Medulla oblongata (tissue), 1 donor: ENCODE measurements around the gene NTMT1.

Source experiments
- DNase-seq: peaks from one replicate; pipeline ENCODE4 v3.0.0-alpha.2; 2015; ENCODE audit errors: extremely low spot score

NTMT1 gene

DNA sequence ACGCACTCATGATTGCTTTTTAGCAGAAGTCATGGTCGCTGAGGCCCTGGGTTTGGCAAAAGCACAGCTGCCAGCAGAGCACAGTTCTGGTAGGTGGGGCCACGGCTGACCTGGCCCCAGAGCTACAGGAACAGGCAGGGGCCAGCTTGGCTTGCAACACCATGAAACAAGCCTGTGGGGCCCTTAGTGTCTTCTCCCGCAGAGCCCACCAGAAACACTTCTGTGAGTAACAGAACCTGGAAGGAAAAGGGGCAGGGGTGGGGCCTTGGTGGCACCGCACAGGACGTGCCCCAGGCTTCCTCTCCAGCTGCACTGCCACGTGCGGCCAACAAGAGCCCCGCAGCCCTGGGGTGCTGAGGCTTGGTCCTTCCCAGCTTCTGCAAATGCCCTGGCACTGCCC lies 11.1 kb downstream of the NTMT1 start:
- no peak for DNase-seq

DNA sequence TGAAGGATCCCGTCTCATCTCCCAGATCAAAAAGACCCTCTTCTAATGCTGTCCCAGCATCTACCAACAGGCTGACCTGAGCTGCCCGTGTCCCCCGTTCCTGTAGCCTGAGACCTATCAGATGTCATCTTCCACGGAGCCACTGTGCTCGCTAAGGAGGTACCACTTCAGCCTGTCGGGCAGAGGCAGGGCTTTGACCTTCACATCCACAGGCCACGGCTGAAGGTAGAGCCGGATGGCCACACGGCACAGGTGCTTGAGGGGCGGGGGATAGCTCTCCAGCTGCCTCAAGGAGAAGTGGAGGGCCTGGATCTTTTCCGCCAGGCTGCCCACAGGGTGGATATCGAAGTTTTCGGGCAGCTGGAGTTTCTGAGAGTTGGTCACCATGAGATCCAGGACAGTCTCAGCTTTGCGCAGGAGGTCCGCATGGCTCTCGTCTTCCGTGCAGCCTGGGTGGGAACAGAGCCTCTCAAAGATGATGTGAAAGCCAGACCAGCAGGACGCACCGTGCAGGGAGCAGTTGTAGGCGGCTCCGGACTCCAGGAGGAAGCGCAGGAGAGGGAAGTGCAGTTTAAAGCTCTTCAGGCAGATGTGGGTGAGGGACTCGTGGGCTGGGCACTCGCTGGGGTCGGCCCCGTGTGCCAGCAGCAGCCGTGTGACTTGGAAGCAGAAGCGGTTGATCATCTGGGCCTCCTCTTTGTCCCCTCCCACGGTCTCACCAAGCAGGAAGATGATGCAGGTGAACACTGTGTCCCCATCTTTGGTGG lies 11.9 kb downstream of the NTMT1 start:
- DNase-seq = no peak

DNA sequence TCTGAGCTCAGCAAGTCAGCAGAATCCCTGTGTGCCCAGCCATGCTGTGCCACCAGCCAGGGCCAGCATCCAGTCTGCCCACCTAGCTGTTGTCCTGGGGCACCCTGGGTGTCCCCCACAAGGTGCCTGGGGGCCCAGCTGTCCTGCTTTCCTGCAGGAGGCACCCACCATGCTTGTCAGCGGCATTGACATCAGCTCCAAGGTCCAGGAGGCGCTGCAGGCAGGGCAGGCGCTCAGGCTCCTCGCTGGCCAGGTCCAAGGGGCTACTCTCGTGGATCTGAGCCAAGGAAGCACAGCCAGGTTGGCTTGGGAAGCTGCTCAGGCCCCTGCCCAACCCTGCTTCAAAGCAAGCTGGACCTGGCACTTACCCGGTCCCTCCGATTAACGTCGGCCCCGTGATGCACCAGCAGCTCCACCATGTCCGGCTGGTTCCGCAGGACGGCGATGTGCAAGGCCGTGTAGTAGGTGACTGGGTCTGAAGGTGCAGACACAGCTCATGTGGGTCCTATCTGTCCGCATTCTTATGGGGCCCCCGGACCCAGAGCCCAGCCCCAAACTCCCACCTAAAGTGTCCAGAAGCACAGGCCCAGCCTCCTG lies 13.2 kb downstream of the NTMT1 start:
- no peak for DNase-seq

DNA sequence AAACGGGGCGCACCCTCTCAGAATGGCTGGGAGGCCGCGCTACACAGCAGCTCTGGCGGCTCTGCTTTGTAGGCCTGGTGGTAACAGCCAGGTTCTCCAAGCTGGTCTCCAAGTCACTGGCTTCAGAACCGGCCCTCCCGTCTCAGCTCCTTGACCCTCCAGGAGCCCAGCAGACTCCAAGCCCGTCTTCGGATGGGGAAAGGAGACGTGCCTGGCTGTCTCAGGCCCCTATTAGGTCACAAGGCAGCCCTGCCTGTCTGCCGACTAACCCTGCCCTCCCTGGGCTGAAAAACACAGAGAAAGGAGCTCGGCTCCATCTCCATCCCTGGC lies 13.8 kb downstream of the NTMT1 start:
- DNase-seq = no peak

DNA sequence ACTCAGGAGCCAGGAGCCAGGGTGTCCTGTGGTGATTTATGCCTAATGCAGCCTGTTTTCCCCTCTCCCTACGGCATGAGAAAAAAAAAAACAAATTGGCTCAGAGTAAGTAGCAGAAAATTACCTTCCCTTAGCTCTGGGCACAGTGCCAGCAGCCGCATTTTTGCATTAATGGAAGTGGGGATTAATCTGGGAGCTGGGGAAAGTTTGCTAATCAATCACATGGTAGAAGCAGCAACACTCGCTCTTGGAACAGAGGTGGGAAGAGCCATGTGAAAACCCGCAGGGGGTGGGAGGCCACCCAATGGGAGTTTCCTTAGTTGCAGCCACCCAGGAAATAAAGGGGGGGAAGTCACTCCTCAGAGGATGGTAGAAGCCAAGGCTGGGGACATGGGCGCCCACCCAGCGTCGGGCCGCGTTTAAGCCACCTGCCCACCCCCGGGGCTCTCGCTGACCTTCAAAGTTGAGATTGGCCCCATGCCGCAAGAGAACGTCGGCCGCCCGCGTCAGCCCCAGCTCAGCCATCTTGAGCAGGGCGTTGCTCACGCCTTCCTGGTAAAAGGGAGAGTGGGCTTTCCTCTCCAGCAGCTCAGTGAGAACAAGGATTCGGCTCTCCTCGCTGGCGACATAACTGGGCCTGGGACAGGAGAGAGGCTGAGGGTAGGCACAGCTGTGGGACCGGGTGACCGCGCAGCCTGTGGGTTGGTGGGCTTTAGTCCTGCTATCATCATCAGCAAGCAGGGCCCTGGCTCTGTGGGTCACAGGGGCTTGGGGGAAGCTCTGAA lies 14.3 kb downstream of the NTMT1 start:
- DNase-seq = peak; percentile 60

DNA sequence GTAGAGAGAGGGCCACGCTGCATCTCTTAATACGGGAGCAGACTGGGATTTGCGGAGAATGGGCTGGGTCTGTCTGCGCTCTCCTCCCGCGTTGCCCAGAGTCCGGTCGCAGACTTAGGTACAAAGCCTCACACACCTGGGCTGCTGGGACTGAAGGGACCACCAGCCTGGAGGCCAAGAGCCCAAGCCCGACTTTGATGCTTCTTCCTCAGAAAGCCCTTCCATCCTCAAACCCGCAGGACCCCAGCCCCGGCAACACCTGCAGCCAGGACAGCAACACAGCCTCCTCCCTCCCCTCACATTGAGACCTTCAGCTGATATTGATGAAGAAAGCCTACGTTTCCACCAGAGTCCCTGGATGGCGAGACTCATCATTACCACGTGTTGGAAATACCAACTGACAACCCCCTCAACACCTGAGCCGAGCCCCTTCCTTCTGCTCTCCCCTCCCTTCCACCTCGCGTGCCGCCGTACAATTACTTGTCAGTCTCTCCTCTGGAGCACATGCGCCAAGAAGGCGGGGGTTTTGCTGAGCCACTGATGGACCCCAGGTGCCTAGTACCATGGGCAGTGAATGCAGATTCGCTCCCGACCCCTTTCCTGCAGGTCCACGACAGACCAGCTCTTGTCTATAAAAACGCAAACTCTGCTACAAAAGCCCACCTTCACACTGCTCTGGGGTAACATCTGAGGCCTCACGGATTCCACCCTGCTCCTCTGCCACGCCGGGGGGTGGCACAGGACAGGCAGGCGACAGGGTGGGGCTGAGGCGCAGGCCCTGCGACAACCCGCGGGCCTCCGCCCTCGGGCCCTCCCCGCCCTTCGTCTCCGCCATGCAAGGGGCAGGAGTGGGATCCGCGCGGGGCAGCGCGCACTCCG lies 15.1 kb downstream of the NTMT1 start:
- no peak for DNase-seq

DNA sequence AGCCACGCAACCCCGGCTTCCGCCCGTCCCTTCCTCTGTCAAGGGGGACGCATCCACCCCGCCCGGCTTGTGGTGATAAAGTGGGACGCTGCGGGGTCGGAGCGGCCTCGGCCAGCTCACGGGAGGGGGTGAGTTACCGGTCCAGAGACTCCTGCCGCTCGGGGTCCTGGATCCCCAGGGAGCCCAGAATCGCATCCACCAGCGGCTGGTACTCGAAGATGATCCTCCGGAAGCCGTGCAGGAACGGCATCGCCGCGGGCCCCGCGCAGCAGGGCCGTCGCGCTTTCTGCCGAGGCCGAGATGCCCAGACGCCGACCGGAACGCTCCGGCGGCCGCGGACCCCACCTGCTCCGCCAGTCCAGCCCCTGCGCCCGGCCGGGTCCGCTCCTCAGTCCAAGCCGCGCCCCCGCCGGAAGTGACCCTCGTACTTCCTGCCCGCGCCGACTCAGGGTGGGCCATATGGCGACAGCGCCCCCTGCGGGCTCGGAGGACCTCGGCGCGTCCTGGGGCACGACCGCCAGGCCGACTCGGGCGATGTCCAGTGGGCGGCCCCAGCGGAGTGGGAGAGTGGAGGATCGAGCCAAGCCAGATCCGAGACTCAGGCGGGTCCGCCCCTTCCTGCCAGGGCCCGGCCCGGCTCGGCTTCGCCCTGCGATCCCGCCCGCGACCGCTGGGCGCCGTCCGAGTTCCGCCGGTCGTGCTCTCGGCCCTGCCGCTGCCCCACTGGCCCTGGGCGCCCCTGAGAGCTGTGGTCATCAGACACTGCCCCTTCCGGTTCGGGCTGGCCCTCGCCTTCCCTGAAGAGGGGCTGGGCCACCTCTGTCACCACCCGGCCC lies 16.0 kb downstream of the NTMT1 start, which contains the start of gene ASB6:
ASB6 (minus strand) TSS at position 402 of the 836 bp plus-strand sequence; CDS start at position 250, 152 bp downstream.
- peak; percentile 96 for DNase-seq

DNA sequence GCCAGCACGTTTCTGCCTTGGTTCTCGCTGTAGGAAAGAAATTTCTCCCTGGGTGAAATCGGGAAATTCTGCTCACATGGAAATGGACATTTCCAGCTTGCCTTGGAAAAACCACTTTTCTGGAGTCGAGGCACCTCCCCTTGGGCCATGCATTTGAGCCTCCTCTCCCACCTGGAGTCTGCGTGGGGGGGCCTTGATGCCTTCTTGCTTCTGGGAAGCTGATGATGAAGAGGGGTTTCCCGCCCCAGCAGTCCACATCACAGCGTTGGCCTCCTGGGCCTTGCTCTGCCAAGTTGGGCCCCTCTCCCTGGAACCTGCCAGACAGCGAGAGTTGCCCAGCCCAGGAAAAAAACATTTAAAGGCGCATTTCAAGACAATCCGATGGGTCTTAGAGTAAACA lies 17.7 kb downstream of the NTMT1 start:
- no peak for DNase-seq

DNA sequence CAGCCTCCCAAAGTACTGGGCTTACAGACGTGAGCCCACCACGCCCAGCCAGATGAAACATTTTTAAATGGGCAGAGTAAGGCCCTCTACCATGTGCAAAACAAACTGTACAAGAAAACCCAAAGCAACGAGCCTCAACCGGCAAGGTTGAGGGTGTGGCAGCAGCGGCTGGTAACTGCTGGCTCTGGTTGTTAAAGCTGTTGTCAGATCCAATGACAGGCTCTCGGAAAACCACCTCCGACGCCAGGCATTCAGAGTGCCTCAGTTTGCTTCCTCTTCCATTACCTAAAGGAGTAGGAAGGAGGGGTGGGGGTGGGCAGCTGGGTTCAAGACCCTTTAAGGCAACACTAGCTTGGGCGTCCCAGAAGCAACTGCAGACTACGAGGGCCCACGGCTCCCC lies 18.4 kb downstream of the NTMT1 start:
- no peak for DNase-seq

DNA sequence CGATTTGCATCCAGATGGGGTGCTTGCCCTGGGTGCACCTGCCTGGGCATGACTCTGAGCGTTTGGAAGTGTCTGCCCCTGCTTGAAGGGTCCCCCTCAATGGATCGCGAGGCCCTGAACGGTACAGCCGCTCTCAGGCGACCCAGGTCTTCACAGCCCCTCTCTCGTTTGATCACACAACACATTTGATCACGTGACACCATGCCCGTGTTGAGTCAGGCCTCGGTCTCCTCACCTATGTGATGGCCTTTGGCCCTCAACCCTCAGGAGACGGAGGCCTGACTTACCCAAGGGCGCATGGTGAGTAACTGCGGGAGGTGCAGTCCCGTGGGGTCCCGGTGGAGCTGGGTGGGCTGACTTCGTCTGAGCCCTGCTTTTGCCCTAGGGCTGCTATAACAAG lies 18.9 kb downstream of the NTMT1 start:
- no peak for DNase-seq

DNA sequence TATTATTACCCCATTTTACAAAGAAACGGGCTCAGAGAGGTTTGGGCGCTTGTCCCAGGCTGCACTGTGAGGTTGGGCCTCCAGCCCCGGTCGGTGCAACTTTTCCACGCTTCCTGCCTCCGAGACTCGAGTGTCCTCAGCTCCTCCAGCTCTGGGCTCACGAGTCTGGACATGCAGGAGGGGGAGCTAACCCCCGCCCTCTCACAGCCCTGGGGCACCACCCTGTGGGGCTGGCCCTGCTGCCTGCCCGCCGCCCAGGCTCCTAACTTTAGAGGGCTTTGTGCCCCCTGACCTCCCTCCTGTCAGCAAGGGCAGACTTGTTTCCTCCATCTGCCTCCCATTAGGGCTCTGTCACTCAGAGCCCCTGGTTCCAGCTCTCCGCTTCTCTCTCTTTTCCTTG lies 20.3 kb downstream of the NTMT1 start:
- no peak for DNase-seq

DNA sequence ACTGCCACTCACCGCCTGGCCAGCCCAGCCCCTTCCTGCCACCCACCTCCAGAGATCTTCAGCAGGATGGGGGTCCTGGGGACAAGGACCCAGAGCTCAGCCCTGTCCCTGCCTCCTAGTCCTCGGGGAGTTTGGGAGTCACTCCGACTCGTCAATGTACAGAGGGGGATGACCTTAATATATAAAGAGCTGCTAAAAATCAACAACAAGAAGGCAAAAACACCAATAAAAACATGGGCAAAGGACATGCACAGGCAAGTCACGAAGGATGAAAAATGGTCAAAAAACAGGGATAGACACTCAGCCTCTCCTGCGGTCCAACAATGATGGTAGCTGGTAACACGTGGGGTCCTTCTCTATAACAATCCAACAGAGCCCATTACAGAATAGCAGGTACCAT lies 20.7 kb downstream of the NTMT1 start:
- no peak for DNase-seq

DNA sequence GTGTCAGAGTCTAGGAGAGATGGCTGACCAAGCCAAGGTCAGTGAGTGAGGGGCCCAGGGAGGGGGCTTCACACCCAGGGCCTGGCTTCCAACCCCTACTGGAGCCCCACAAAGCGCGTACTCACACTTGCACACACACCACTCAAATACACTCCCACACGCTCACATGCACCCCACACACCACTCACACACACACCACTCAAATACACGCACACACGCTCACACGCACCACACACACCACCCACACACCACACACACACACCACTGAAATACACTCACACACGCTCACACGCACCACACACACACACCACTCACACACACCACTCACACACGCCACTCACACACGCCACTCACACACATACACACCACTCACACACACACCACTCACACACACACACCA lies 21.7 kb downstream of the NTMT1 start:
- no peak for DNase-seq

DNA sequence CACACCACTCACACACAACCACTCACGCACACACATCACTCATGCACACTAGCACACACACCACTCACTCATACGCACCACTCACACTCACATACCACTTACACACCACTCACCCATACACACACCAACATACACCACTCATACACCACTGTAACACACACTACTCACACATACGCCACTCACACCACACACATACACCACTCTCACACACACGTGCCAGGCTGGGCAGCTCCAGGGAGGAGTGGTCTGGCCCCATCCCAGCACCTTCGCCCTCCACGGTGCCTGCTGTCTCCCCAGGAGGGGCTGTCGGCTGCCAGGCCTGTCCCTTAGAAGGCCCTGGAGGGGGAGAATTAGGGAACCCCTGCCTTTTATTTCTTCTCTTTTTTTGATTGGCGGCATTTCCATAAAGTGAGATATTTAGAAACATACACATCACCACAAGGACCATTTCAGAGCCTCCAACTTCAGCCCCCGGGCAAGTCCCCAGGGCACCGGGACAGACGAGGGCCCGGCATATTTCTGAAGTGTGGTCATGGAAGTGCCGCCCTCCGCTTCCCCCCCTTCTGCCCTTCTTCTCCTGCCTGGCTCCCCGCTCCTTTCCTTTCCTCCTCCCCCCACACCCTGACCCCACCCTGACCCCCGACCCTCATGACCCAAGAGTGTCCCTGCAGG lies 22.3 kb downstream of the NTMT1 start:
- DNase-seq = no peak

DNA sequence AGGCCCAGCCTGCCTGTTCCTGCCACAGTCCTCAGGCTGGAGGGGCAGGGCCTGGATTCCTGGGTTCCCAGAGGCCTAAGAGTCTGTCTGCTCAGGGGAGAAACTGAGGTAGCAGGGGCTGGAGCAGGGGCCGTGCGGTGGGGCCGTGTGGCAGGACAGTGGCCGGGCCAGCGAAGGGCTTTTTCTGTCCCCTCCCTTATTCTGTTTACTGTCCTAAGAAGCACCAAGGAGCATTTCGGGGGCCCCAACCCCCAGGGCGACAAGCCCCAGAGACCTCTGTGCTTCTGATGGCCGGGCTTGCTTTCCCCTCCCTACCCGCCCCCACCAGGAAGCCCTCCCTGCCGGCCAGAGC lies 22.8 kb downstream of the NTMT1 start:
- DNase-seq = no peak

DNA sequence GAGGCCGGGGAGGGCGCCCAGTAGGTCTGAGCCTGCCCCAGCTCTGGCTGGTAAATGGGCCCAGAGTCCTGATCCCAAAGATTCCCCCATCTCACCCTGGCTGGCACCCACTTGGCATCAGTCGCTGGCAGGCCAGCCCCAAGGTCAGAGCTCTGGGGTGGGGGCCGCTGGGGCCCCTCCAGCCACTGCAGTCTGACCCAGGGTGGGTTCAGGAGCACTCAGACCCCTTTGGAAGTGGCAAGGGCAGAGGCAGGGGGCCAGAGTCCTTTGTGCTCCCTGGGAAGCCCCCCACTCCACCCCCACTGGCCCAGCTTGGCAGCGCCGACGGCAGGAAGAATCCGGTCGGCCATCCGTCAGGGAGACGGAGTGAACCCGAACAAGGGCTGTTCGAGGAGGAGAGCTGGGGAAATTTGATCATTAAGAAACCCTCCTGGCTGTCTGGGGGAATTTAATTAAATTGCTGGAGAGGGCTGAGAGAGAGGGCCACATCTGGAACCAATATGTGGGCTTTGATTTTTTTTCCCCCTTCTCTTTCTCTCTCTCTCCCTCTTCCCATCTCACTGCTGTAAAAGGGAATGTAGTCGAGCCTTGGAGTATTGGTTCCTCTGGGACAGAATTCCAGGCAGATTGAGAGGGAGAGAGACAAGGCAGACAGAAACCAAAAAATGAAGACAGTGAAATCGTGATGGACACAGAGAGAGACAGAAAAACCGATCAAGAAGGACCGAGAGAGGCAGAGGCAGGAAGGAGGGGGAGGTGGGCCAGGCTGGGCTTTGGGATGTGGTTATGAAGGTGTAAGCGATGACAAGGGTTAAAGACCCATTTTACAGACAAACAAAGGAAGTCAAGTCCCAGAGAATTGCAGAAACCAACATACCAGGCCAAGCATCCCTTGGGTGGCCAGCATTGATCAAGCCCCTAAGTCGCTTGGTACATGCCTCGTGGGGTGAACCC lies 24.0 kb downstream of the NTMT1 start:
- no peak for DNase-seq

DNA sequence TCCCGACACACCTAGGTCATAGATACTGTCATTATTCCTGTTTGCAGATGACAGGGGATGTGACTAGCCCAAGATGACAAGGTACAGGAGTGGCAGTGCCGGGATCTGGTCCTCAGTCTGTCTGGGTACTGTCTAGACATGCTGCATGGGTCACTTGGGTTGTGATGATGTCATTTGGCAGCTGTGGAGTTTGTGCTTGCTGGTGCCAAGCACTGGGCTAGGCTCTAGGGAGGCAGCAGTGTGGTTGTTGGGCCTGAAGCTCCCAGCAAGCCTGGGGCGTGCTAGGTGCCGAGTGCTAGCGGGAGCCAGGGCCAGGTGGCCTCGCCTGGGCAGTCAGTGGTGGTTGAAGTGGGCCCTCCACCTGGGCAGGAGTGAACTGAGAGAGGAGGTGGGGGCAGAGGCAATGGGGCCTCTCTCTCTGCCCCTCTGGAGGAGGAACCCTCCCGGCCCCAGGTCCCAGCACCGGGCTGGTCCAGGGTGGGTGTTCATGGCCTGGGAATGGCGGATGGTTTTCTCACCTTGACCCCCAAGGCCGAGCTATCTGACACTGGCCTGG lies 24.8 kb downstream of the NTMT1 start:
- no peak for DNase-seq

DNA sequence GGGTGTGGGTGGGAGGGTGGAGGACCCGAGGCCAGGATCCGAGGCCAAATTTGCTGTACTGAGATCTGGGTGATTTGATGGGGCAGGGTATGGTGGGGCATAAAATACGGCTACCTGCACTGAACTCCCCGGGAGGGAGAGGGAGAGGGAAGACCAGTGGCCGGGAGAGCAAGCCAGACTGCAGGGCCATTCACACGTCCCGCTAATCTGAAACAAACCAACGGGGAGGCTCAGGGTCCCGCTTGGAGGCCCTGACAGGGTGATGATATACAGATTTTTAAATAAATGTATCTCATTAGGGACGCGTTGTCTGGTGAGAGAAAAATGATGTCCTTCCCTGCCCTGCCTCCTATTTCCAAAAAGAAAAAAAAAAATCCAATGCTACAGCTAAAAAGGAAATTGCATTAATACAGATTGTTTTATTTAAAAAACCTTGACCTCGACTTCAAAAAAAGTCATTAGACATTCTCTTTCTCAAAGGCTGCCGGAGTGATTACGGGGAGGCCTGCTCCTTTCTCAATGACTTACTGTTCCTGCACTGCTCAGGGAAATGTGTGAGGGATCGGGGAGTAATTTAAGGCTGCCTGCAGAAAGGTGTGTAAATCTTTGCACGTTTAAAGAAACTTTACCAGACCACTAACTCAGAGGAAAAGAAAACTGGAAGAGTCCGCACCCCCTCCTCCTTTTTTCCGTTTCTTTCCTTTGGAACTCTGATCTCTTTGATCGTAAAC lies 28.0 kb downstream of the NTMT1 start:
- no peak for DNase-seq
